HG03457 (cell line): Measurements from ENCODE around the gene TEX48.

Experiments used
- ATAC-seq: cut with Tn5 transposase; IDR thresholded peaks from one replicate; pipeline ENCODE4 v1.9.1; 2021; ENCODE audit warnings: moderate number of reproducible peaks; ENCODE audit not compliant: unreplicated experiment

The TEX48 gene

GRCh38 chr9:114694146-114694545, 12.2 kb upstream of the TEX48 start:
- ATAC-seq = no peak

- no peak for ATAC-seq
Observed at GRCh38 chr9:114693248-114693855, 11.4 kb upstream of the TEX48 start.

DNA sequence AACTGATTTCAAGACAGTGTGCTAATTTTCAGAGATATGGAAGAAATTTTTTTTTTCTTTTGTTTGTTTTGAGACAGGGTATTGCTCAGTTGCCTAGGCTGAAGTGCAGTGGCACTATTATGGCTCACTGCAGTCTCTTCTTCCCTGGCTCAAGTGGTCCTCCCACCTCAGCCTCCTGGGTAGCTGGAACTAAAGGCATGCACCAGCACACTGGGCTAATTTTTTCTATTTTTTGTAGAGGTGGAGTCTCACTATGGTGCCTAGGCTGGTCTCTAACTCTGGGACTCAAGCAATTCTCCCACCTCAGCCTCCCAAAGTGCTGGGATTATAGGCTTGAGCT, 9.9 kb upstream of the TEX48 start:
- ATAC-seq = no peak

DNA sequence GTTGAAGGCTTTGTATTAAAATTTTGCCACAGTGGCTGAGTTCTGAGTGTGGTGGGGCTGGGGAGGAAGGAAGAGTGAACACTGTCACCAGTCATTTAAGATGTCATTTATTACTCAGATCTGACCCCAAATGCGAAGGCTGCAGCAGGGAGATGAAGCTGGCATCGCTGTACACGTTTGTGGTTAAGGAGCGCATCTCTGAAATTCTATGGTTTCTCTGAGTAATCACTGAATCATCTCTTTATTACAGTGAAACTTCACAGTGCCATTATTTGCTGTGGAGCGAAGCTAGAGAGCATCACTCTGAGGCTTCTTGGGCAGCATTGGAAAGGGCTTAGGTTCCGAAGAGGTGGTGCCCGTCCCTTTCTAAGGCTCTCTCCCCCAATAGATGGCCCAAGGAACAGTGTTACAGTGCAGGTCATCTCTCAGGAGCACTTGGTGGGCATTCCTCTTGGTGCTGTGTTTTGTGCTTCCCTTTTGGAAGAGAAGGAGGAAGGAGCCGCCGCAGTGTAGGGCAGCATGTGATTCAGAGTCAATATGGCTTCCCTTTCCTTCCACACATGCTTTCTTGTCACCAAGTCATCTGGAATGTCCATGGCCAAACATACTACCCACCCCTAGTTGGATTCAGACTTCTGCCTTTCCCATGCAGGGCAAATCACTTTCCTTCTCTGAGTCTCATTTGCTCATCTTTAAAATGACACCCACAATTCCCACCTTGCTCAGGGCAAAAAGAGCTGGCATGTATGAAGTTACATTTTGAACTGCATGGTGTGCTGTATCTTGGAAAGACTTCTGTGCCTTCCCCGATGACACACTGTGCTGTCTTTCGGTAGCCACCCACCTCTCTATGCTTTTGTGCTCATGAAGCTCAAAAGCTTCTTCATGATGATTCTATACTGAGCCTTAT, 9.3 kb upstream of the TEX48 start:
- ATAC-seq = peak; percentile 71

- ATAC-seq = no peak
Observed at GRCh38 chr9:114690308-114690707, 8.3 kb upstream of the TEX48 start.

DNA sequence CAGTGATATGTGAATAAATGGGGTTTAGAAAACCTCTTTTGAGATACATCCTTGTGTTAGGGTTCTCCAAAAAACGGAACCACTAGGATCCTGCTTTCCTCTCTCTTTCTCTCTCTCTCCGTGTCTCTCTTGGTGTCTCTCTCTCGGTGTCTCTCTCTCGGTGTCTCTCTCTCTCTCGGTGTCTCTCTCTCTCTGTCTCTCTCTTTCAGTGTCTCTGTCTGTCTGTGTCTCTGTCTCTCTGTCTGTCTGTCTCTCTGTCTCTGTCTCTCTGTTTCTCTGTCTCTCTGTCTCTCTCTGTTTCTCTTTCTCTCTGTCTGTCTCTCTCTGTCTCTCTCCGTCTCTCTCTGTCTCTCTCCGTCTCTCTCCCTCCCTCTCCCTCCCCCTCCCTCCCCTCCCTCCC, 7.8 kb upstream of the TEX48 start:
- ATAC-seq = no peak

DNA sequence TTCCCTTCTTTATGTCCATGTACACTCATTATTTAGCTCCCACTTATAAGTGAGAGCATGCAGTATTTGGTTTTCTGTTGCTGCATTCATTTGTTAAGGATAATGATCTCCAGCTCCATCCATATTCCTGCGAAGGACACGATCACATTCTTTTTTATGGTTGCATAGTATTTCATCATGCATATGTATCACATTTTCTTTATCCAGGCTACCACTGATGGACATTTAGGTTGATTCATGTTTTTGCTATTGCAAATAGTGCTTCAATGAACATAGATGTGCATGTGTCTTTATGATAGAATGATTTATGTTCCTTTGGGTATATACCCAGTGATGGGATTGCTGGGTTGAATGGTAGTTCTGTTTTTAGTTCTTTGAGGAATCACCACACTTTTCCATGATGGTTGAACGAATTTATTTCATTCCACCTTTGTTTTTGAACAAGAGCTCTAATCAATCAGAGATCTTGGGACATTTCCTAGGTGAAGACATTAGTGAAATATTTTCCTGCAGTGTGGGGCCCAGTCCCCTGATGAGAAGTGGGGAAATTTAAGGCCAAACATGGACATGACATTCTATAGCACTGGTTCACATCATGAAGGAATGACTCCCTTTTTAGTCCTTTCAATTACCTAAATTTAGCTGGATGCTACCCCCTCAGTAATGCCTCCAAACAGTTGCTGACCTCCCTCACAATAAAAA, 7.1 kb upstream of the TEX48 start:
- no peak for ATAC-seq

DNA sequence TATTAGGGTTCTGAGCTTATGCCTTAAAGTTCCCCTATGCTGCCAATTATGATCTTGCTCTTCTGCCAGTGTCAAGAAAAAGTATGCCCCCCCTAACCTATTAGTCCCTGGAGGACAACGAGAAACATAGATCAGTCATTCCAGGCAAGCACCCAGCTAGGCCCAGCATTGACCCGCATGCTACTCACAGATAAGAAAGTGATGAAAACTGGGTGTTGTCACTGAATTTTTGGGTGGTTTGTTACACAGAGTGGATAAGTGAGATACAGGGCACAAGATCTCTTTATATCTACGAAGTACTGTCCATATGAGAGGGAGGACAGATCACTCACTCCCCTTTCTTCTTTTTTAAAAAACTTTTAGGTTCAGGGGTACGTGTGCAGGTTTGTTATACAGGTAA, 6.4 kb upstream of the TEX48 start:
- ATAC-seq = no peak

GRCh38 chr9:114687034-114687433, 5.0 kb upstream of the TEX48 start:
- ATAC-seq = no peak

- no peak for ATAC-seq
Observed at GRCh38 chr9:114685951-114686350, 4.0 kb upstream of the TEX48 start.

- no peak for ATAC-seq
Observed at GRCh38 chr9:114684036-114684435, 2.0 kb upstream of the TEX48 start.

DNA sequence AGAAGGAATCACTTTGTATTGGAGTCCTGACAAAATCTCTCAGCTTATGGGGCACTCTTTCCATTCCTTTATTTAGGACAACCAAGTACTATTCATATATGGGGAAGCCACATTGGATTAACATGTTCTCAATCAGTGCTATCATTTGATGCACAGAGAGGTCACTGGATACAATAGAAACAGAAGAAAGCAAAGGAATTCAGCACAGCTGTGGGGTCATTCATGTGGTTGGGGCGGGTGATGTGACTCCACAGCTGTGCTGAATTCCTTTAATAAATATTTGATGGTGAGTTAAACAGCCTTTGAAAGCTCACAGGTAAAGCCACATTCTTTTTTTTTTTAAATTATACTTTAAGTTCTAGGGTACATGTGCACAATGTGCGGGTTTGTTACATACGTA, 854 bp upstream of the TEX48 start:
- no peak for ATAC-seq

DNA sequence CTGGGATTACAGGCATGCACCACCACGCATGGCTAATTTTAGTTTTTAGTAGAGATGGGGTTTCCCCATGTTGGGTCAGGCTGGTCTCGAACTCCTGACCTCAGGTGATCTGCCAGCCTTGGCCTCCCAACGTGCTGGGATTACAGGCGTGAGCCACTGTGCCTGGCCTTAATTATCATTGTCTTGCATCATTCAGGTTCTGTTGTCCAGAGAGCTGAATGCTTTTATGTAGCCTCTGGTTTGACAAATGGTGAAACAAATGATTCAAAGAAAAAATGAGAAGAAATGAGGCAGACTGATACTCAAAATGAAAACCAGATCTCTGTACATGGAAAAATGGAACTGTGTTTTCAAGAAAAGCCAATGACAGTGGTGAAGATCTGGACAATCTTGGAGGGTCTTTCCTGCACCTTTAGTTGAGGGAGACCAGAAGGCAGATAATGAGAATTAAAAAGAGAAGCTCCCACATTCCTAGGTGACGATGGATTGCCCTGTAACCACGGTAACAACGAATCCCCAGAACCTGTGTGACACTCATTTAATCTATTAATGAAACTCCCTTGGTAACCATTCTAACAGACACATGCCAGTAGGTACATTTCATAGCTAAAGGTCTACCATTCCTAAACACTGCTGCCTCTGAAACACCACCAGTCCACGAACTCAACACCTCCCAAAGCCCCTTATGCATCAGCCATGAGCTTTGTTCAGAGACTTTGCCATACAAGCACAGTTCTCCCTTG, 1.6 kb downstream of the TEX48 start:
- ATAC-seq = no peak

DNA sequence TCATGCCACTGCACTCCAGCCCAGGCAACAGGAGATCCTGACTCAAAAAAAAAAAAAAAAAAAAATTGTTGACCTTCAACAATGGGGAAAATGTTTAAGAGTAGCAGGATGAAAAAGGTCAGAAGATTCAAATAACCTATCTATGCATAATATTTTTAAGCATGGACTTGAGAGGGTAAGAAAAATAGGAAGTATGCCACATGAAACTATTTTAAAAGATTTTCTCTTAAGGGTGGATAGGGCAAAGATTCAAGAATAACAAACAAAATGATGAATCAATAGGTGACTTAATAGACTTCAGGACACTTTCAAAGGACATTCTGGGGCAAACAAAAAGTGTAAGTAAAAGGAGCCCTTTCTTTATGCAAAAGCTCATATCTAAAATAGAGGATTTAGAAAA, 3.2 kb downstream of the TEX48 start:
- ATAC-seq = no peak

GRCh38 chr9:114678130-114678529, 3.9 kb downstream of the TEX48 start:
- ATAC-seq = no peak

DNA sequence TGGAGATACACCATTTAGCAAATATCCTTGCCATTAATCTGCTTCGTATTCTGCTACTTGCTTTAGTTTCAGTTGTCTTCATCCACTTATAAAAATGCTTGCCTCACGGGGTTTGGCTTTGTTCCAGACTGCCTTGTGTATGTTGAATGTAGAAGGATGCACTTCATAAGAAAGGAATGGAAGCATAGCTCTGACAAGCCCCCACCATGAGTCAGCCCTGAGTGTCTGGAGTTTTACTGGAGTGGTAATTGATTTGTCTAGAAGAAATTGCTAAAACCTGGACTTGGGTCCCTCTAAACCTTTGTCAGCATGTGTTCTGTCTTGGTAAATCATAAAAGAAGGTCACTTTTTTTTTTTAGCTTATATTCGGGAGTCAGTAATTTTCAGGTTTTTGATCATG, 4.6 kb downstream of the TEX48 start:
- no peak for ATAC-seq

GRCh38 chr9:114676901-114677300, 5.1 kb downstream of the TEX48 start:
- no peak for ATAC-seq

DNA sequence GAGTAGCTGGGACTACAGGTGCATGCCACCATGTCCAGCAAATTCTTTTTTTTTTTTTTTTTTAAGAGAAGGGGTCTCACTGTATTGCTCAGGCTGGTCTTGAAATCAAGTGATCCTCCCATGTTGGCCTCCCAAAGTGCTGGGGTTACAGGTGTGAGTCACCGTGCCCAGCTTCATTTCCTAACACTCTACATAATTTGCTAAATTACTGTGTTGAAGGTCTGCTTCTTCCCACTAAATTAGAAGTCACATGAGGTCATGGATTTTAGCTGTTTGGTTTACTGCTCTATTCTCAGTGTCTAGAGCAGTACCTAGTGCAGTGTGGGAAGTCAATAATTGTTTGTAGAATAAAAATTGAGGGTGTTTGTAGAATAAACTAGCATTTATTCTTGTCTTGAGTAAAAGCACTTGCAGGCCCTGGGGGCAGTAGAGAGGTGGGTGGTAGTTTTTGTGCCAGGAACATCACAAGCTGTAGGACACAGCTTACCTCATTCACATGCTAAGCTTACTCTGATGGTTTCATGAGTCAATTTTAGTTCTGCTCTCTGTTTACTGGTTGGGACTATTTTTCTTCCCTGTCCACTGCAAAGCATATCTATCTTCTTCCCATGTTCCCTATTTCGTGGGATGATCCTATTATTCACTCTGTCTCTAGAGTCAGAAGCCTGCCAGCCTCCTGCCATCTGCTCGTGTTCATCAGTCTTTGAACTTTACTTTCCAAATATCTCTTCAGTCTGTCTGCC, 7.0 kb downstream of the TEX48 start:
- ATAC-seq = no peak

GRCh38 chr9:114674076-114674797, 7.8 kb downstream of the TEX48 start:
- no peak for ATAC-seq

DNA sequence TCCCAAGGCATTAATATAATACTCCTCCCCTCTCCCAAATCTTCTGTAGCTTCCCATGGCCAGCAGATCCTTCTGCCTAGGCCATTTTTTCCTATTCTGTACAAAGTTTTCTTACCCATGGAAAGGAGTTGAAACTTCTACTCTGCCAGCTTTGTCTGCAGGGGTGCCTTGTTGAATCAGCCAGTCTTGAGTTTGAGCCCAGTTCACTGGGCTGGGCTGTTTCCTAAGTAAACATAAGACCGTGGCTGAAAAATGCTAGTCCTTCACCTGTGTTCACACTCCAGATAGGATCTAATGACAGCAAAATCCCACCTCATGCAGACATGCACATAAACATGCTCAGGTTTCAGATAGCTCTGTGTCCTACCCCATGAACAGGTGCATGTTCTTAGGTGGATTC, 10.4 kb downstream of the TEX48 start:
- no peak for ATAC-seq
